Lower leg skin (tissue), 4 donors: Measurements from ENCODE around the gene PDK2. TPM values are rescaled to one million over a fixed set of nuclear protein-coding genes. Genes with fewer than 3 reads are reported as not detected.

Experiments
- DNase-seq, 2 donors: peaks; one replicate each; pipeline ENCODE4 v3.0.0-alpha.2; 2019; ENCODE audit warnings: low spot score in 2 of 2
- H3K4me3 ChIP-seq: fragments of 200-600 bp; sonication (generic); 2 replicates; pipeline ENCODE4 v1.5.1; 2017; ENCODE audit warnings: mild to moderate bottlenecking, low read depth; ENCODE audit not compliant: poor library complexity, severe bottlenecking
- CTCF ChIP-seq, 3 donors: fragments of 450-650 bp; IDR thresholded peaks; one replicate each; pipeline ENCODE4 v1.5.1; 2016; ENCODE audit warnings: antibody characterized with exemption in 3 of 3, mild to moderate bottlenecking in 3 of 3, moderate library complexity in 2 of 3
- POLR2A ChIP-seq, 2 donors: fragments of 450-650 bp; IDR thresholded peaks; one replicate each; pipeline ENCODE4 v1.6.1; 2016 to 2017; ENCODE audit warnings: antibody characterized with exemption in 2 of 2, mild to moderate bottlenecking in 1 of 2, moderate library complexity in 1 of 2
- WGBS, 2 donors: methylation state at CpG; one replicate each; pipeline ENCODE4 v1.1.5; 2018; 5-methylcytosine and 5-hydroxymethylcytosine counted together
- intact Hi-C: fragments of 100-400 bp; cut with DNase I; formaldehyde crosslinking; loops from one replicate; pipeline ENCODE4 v1.15.0; 2023; ENCODE audit warnings: low total_unique reads
- total RNA-seq, 4 donors: library from RNA; depleted of rRNA; stranded (reverse); fragments of >200 nt; gene quantifications; one replicate each; pipeline ENCODE4 v1.1.0, GENCODE V29; 2016

PDK2 gene
- total RNA-seq, 4 donors from 2014 or later: 35.6 to 86.6 (median 57.0) TPM

- 84 to 86% methylated on average over 6 of the region's 6 CpGs for WGBS, 2 donors
Measured at GRCh38 chr17:50071692-50072091, 23.5 kb upstream of the PDK2 start.

DNA sequence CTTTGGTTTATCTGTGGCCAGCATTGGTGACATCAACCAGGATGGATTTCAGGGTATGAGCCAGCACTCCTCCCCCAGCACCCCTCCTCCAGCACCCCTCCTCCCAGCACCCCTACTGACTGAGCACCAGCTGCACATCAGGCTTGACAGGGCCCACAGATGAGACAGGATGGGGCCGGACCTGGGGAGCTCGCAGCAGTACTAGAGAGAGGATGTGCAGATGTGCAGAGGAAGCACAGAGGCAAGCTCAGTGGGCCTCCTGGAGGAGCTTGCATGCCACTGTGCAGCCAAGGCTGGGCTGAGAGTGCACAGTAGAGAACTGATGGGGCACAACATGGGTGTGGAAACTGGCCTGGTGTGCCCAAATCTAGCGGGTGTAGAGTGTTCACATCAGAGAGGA lies 23.0 kb upstream of the PDK2 start:
- WGBS, 2 donors: 72 to 87% methylated on average over 3 of the region's 3 CpGs
- TF ChIP-seq POLR2A (IDR thresholded peaks at IDR 0.05): no peak
- TF ChIP-seq CTCF (IDR thresholded peaks at IDR 0.05): no peak
- no peak for DNase-seq
- intact Hi-C loops: no loop called here
- no peak overlapping the region for H3K4me3 ChIP-seq

More at GRCh38 chr17:50071692-50072091, 23.5 kb upstream of the PDK2 start:
- DNase-seq: no peak
- intact Hi-C loops: no loop called here
- H3K4me3 ChIP-seq: no peak overlapping the region
- TF ChIP-seq POLR2A (IDR thresholded peaks at IDR 0.05): no peak
- TF ChIP-seq CTCF (IDR thresholded peaks at IDR 0.05): no peak

- intact Hi-C loops: no loop called here
- DNase-seq: no peak
- no peak for TF ChIP-seq CTCF (IDR thresholded peaks at IDR 0.05)
- no peak for TF ChIP-seq POLR2A (IDR thresholded peaks at IDR 0.05)
- H3K4me3 ChIP-seq: no peak overlapping the region
- 76% methylated on average over 1 of the region's 1 CpG for WGBS, 2 donors
Measured at GRCh38 chr17:50072925-50073324, 22.2 kb upstream of the PDK2 start.

DNA sequence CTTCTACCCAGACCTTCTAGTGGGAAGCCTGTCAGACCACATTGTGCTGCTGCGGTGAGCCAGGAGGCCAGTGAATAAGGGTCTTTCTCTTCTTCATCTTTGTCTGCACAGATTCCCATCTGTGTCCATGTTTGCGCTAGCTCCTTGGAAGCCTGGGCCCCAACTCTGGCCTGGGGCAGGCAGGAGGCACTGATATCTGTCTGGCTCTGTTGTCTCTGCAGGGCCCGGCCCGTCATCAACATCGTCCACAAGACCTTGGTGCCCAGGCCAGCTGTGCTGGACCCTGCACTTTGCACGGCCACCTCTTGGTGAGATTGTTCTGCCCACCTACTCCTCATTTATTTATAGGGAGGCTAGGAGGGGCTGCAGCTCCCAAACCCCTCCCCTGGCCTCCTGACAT lies 20.9 kb upstream of the PDK2 start:
- 94 to 98% methylated on average over 6 of the region's 6 CpGs for WGBS, 2 donors
- H3K4me3 ChIP-seq: no peak overlapping the region
- intact Hi-C loops: no loop called here
- TF ChIP-seq CTCF (IDR thresholded peaks at IDR 0.05) (no peak), POLR2A (IDR thresholded peaks at IDR 0.05) (no peak)
- DNase-seq: no peak

- no peak for DNase-seq
- WGBS, 2 donors: 90 to 91% methylated on average over 15 to 16 of the region's 16 CpGs
- intact Hi-C loops: no loop called here
- H3K4me3 ChIP-seq: no peak overlapping the region
- TF ChIP-seq CTCF (IDR thresholded peaks at IDR 0.05) (no peak), POLR2A (IDR thresholded peaks at IDR 0.05) (no peak)
Measured at GRCh38 chr17:50075446-50076032, 19.6 kb upstream of the PDK2 start.

- intact Hi-C loops: no loop called here
- WGBS, 2 donors: 81 to 84% methylated on average over 16 of the region's 16 CpGs
Measured at GRCh38 chr17:50076221-50076590, 18.9 kb upstream of the PDK2 start.

More at GRCh38 chr17:50076221-50076590, 18.9 kb upstream of the PDK2 start:
- H3K4me3 ChIP-seq: no peak overlapping the region
- no peak for DNase-seq
- TF ChIP-seq CTCF (IDR thresholded peaks at IDR 0.05) (no peak), POLR2A (IDR thresholded peaks at IDR 0.05) (no peak)
